Inferior parietal cortex (tissue), 1 donor: ENCODE measurements around the gene MRPL39.
"Not testable (repeated sequence)": the region's sequence is repeated elsewhere in the genome, so short reads cannot be mapped to it uniquely, and the experiment has no call there.

ENCODE experiments used
- DNase-seq: peaks from one replicate; pipeline ENCODE4 v3.0.0-alpha.2; 2016; ENCODE audit errors: extremely low spot score

MRPL39 gene

GRCh38 chr21:25607151-25608043 lies at the start of gene MRPL39:
TSS of gene MRPL39 (minus strand) at chr21:25607481. CDS start at chr21:25607475, 6 bp downstream.
- peak; percentile 82 for DNase-seq

DNA sequence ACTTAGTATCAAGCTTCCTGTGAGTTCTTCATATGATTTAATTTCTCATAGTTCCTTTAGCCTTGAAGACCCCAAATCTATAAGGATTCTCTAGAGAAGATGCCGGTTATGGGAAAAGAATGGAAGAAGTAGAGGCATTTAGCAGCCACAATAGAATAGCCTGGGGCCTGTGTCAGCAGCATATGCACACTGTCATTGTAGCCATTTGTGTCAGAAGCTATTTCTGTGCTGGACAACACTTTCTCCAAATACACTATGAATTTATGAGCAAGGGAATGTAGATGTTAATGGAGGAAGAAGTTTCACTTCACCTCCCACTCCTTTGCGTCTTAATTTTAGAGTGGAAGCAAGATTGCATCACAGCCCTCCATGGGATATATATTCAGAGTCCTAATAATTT lies 49.1 kb upstream of the MRPL39 start:
- DNase-seq, result no peak

- no peak for DNase-seq
These were observed 41.9 kb upstream of the MRPL39 start for GRCh38 chr21:25649146-25649545.

GRCh38 chr21:25647647-25648046 lies 40.4 kb upstream of the MRPL39 start:
- DNase-seq, result no peak

DNA sequence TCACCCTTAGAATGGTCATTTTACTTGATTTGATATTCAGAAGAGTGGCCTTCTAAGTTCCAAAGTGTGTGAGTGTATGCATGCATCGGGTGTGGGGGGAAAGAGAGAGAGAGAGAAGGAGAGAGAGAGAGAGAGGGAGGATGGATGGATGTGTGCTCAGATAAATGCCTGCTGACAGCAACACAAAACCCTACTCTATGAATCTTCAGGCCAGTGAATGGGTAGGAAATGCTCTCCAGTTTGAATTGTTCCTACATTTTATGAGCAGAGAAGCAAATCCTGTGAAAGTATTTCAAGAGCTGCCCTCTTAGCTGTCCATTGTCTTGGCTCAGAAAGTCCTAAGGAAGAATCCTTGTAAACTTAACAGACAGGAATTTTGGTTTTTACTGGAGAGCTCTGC lies 39.2 kb upstream of the MRPL39 start:
- no peak for DNase-seq

- DNase-seq, result no peak
These were observed 36.2 kb upstream of the MRPL39 start for GRCh38 chr21:25643486-25643885.

DNA sequence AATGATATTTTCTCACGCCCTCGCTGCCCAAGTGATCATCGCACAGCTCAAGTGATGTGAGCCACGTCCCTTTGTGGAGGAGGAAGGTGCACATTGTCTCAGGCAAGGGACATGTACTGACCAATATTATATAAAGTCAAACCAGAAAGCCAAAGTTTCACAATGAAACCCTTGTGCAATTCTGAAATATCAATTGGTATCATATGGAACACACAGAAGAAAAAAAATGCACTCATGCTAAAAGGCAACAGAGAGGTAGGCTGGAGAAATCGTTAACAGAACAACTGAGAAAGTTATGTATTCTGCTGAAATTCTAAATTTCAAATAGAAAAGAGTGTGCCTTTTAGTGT lies 33.6 kb upstream of the MRPL39 start:
- no peak for DNase-seq

DNA sequence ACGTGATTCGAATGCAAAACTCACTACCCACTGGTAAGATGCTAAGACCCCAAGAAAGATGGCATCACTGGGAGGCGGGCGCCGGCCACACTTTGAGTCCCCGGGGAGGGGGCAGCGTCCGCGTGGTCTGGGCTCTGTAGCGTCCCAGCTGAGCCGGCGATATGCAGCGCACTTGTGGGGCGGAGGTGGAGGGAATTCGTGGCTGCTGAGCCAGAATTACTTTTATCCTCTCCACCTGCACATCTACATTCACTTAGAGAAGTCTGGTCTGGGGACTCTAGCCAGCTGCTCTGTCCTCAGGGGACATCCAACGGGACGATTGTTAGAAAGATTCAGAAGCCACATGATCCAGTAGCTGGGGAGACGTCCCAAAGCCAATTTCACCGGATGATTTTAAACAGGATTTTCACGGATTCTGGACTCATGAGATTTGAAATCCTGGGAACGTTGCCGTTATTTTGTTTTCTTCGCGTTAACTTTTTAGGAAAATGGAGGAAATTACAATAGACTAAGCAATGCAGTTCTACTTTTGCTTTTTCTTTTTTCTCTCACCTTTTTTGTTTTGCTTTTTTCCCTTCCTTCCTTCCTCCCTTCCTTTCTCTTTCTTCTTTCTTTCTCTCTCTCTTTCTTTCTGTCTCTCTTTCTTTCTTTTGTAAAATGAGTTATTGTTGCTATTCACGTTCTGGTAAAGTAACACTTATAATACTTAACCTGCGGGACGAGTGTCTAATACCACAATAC lies 33.1 kb upstream of the MRPL39 start:
- peak; percentile 58 for DNase-seq

DNA sequence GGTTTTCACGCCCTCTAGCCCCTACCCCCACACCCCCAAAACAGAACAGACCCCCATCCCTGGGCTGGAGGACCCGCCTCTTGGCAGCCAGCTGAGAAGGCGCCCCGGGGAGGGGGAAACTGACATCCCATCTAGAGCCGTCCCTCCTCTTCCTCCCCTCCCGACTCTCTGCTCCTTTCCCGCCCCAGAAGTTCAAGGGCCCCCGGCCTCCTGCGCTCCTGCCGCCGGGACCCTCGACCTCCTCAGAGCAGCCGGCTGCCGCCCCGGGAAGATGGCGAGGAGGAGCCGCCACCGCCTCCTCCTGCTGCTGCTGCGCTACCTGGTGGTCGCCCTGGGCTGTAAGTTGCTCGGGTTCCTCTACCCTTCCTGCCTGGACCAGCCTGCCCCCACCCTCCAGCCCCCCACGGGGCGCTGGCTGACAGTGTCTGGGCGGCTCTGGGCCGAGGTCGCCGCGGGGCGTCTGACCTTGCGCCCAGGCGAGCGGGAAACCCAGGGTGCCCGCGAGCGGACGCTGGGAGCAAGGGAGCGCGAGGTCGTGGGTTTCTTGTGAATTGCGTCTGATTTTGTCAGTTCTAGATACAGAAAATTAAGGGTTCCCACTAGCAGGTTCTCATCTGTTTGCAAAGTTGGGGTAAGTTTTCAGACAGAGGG lies 32.4 kb upstream of the MRPL39 start:
- DNase-seq, result no peak

- no peak for DNase-seq
These were observed 31.6 kb upstream of the MRPL39 start, which contains the start of gene JAM2 for GRCh38 chr21:25638660-25639550. TSS of gene JAM2 (plus strand) at chr21:25639258. CDS start at chr21:25639822, 564 bp downstream.

- no peak for DNase-seq
These were observed 30.8 kb upstream of the MRPL39 start for GRCh38 chr21:25637851-25638659.

GRCh38 chr21:25636727-25637126 lies 29.4 kb upstream of the MRPL39 start:
- DNase-seq, result no peak

DNA sequence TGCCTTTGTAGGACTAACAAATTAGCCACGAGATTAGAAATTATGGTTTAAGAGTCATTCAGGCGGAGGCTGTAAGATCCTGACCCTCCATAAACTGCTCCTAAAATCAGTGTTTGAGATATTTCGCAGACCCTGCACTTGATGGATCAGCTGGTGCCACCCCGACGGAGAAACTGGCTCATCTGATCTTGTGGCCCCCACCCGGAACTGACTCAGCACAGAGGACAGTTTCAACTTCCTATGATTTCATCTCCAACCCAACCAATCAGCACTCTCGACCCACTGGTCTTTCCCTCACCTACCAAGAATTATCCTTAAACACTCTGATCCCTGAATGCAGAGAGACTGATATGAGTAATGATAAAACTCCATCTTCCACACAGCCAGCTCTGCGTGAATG lies 28.0 kb upstream of the MRPL39 start:
- DNase-seq, result no peak

- no peak for DNase-seq
These were observed 25.0 kb upstream of the MRPL39 start for GRCh38 chr21:25632296-25632695.

- DNase-seq, result no peak
These were observed 19.5 kb upstream of the MRPL39 start for GRCh38 chr21:25626757-25627156.

GRCh38 chr21:25625776-25626555 lies 18.7 kb upstream of the MRPL39 start:
- not testable (repeated sequence) for DNase-seq

GRCh38 chr21:25625036-25625435 lies 17.8 kb upstream of the MRPL39 start:
- DNase-seq, result no peak

DNA sequence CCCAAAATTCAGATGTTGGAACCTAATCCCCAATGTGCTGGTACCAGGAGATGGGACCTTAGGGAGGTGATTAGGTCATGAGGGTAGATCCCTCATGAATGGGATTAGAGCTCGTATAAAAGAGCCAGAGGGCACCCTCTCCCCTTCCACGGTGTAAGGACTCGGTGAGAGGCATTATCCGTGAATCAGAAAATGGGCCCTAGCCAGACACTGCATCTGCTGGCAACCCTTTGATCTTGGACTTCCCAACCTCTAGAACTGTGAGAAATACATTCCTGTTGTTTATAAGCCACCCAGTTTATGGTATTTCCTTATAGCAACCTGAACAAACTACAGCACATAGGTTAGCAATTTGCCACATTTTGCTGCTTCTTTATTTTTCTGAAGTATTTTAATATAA lies 17.2 kb upstream of the MRPL39 start:
- no peak for DNase-seq

DNA sequence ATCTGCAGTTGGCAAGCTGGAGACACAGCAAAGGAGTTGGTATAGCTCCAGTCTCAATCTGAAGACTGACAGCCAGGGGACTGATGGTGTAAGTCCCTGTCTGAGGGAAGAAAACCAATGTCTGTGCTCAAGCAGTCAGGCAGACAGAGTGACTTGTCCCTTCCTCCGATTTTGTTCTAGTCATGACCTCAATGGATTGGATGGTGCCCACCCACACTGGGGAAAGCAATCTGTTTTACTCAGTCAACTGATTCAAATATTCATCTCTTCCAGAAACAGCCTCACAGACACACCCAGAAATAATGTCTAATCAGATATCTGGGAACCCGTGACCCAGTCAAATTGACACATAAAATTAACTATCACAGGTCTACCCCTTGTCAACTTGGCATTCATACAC lies 11.9 kb upstream of the MRPL39 start:
- no peak for DNase-seq

DNA sequence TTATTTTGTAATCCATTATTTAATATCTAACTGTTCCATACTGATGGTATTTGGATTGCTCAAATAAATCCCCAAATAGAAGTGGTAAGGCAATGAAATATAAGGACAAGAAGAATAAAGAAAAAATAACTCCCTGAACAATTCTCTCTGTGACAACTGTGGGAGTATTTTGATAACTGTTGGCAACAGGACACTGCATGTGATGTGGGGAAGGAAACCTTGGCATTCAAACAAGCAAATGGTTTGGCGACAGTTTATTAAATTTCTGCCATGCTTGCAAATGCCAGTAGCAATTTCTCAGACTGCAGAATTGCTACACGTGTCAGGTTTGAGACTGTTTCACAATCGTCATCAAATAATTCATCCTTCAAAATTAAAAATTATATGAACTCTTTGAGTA lies 8.6 kb upstream of the MRPL39 start:
- DNase-seq, result peak; percentile 26
